Amygdala (tissue), 56 donors: Measurements from ENCODE around the gene MAPKBP1.
"Not testable (repeated sequence)": the region's sequence is repeated elsewhere in the genome, so short reads cannot be mapped to it uniquely, and the experiment has no call there.

Source experiments
- DNase-seq, 56 donors: peaks; one replicate each; lab custom pipeline; 2025; lab: John Stamatoyannopoulos, UW

Gene MAPKBP1

GRCh38 chr15:41823502-41823901 lies 49.2 kb downstream of the MAPKBP1 start:
- DNase-seq = no peak

- no peak for DNase-seq
Measured at GRCh38 chr15:41824062-41824745, 49.9 kb downstream of the MAPKBP1 start.

GRCh38 chr15:41825145-41825544 lies 50.9 kb downstream of the MAPKBP1 start:
- no peak for DNase-seq

- DNase-seq = no peak
Measured at GRCh38 chr15:41825572-41826535, 51.6 kb downstream of the MAPKBP1 start.

GRCh38 chr15:41827290-41827879 lies 53.1 kb downstream of the MAPKBP1 start:
- no peak for DNase-seq

- DNase-seq = peak in 55 of 56 donors; percentile 62 to 98 (median 90)
Measured at GRCh38 chr15:41827880-41828806, 53.9 kb downstream of the MAPKBP1 start, which contains the start of gene JMJD7. Gene JMJD7, plus strand, starts transcription at chr15:41828092. Its CDS starts 33 bp downstream, at chr15:41828125.

DNA sequence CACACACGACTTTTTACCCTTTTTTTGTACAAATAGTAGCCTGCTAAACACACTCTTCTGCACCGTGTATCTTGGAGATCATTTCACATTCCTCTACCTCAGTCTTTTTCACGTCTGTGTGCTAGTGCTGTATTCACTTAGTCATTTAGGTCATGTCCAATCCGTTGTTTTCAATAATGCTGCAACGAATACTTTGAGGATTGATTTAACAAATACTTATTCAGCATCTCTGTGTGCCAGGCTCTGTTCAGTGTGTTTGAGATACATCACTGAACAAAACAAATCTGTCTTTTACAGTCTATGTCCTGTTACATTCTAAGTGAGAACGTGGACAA lies 54.5 kb downstream of the MAPKBP1 start:
- DNase-seq = no peak

GRCh38 chr15:41829959-41830646 lies 55.8 kb downstream of the MAPKBP1 start:
- DNase-seq = no peak

GRCh38 chr15:41831291-41831690 lies 57.0 kb downstream of the MAPKBP1 start:
- DNase-seq = not testable (repeated sequence)

GRCh38 chr15:41832208-41832607 lies 57.9 kb downstream of the MAPKBP1 start:
- no peak for DNase-seq

DNA sequence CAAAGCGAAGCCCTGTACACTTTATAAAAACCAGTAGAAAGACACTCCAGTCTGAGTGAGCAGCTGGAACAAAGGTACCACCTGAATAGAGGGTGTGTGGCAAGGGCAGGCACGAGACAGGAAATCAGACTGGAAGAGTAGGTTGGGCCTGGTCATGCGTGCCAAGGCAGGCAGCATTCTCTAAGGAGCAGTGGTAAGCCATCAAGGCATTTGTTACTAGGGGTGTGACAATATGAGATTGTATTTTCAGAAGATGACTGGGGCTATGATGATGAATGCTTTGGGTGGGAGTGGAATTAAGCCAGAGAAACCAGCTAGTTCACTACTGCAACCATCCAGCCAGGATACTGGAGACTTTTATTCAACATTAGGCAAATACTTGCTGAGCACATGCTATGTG lies 58.6 kb downstream of the MAPKBP1 start:
- DNase-seq = no peak

DNA sequence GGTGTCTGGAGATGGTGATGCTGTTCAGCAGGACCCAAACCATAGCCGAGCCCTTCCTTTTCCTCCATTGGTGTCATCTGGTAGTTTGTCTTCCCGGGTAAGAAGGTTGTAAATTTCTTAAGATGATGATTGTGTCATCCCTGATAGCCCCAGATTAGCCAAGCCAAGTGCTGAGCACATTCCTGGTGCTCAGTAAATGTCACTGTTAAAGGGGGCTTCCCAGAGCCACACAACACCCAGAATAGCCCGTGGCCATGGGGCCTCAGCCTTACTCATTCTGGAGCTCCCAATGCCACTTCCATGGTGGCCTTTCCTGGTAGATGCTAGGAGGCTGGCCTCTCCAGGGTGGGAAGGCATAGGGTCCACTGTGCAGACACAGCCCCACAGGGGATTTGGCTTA lies 59.8 kb downstream of the MAPKBP1 start:
- DNase-seq = no peak

- DNase-seq = no peak
Measured at GRCh38 chr15:41836073-41836472, 61.8 kb downstream of the MAPKBP1 start.

DNA sequence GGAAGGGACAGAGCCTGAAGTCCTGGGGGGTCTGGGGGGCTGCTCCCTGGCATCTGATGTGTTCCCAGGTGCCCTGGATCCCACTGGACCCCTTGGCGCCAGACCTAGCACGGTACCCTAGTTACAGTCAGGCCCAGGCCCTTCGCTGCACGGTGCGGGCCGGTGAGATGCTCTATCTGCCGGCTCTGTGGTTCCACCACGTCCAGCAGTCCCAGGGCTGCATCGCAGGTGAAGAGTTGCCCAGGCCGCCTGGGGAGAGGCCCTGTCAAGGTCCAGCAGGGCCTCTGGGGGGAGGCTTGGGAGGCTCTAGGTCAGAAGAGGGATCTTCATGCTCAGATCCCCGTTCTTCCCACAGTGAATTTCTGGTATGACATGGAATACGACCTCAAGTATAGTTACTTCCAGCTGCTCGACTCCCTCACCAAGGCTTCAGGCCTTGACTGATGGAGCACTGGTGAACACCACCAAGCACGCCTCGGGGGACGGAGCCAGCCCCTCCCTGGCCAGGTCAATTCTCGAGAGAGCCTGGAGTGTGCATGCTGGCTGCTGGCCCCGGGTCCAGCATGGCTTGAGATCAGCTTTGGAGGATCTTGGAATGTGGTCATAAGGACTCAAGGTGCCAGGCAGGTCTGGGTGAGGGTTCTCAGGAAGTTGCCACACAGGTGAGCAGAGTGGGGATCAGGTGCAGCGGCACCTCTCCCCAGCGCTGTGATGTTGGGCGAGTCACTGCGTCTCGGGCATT lies 62.6 kb downstream of the MAPKBP1 start:
- no peak for DNase-seq

DNA sequence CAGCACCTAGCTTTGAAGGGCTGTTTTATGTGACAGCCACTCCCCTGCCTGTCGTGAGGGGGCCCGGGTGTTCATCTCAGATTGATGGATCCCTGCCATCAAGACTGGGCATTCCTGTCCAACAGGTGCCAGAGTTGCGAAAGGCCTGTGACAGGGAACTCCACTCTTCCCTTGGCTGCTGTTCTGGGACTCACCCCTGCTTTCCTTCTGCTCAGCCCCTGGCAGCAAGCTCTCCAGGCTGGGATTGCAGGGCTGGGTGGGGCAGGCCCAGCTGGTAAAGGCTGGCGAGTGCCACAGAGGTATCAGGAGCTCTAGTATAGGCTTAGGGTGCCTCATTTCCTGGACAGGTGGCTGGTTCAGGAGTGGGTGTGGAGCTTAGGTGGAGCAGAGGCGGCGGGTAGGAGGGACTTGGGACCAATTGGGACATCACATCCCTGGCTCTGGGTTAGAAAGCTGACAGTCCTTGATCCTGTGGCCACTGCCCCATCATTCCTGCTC lies 64.2 kb downstream of the MAPKBP1 start, which contains the start of gene PLA2G4B:
Gene PLA2G4B (plus strand): TSS at position 448 of the 498 bp plus-strand sequence. CDS start 67 bp downstream, outside the sequence.
- no peak for DNase-seq

DNA sequence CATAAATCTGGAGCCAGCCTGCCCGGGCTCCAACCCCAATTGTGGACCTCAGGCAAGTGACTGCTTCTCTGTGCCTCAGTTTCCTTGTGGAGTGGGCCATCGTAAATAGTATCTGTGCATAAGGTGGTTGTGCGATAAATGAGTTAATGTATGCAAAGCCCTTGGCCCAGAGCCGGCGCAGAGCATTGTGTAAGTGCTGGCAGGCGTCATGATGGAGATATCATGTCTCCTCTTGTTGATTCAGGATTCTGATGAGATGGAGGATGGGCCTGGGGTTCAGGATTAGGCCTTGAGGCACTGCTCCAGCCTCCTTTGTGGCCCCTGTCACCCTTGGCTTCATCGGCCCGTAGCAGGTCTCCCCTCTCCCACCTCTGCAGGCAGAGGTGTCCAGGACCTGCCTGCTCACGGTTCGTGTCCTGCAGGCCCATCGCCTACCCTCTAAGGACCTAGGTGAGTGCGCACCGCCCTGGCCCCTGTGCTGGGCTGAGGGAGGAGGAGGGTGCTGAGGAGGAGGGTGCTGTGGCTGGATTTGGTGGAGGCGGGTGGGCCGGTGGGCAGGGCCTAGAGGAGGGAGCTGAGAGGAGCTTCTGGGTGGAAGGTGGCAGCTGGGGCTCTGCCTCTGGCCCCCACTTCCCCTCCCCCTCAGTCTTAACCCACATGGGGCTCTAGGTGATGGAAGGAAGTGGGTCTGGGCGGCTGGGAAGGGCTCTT lies 65.7 kb downstream of the MAPKBP1 start:
- DNase-seq = no peak

DNA sequence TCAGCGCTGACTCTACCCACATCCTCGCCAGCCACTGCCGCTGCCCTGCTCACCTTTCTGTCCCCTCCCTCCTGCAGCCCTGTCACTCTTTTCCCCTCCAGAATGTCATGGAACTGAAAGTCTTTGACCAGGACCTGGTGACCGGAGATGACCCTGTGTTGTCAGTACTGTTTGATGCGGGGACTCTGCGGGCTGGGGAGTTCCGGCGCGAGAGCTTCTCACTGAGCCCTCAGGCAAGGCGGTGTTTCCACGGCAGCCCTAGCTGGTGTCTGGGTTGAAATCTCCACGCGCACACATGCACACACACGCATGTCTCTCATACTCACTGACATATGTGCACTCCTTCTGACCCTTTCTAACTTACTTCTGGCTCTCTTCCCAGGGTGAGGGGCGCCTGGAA lies 66.4 kb downstream of the MAPKBP1 start:
- DNase-seq = no peak

- DNase-seq = no peak
Measured at GRCh38 chr15:41841131-41841530, 66.8 kb downstream of the MAPKBP1 start.
